ENCODE results near the gene ARFGAP1.

The ARFGAP1 gene

DNA sequence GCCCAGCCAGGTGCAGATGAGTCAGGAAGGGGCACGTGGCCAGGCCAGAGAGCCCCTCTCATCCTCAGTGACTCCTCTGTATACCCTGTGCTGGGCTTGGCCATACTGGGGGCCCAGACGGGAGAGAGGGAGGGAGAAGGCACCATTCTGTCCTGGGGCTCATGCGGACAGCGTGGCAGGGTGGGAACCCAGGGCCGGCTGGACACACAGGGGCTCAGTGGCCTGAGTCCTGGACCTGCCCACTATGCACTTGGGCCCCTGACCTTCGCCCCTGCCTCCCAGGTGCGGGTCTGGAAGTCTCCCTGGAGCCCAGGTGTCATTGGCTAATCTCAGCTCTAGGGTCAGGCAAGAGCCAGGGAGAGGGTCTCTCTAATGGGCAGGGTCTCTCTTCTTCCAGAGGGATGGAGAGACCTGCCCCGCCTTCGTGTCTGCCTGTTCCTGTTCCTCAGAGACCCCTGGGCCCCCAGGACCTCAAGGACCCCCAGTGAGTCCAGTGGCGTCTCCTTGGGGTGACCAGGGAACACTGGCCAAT lies 48.1 kb downstream of the ARFGAP1 start:
- DNase-seq (ENCODE audit: low read depth): no peak

GRCh38 chr20:63321148-63321831 lies 48.7 kb downstream of the ARFGAP1 start:
- DNase-seq (ENCODE audit: low read depth): no peak

DNA sequence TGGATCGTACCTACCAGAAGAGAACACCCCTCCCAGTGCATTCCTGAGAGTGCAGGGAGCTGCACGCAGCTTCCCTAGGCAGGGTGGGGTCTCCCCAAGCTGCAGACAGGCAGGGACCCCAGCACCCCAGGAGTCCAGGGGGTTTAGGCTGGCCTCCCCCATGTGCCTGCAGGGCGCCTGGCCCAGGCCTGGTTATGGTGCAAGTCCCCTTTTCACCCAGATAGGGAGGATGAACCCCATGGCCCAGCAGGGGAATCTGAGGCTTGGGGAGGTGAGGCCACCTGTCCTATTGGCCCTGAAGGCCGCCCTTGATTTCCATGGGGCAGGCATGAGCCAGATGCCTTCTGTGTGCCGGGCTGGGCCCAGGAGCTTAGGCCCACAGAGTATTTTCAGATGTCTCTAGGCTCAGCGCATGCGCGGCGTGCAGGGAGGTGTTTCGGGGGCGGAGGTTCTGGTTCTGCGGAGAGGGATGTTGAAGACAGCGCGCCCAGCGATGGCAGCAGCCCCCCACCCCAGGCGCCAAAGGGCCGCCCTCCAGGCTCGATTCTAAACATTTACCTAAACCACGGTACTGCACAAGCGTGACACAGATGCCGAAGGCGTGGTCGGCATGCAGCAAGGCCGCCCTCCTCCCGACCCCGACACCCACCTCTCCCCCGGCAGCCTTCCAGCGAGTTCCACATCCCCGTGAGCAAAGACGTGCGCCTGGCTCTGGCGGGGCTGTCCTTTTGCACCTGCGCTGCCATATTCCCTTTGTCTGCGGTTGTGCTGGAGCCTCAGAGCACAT lies 49.7 kb downstream of the ARFGAP1 start:
- DNase-seq (ENCODE audit: low read depth): no peak

GRCh38 chr20:63322933-63323273 lies 50.3 kb downstream of the ARFGAP1 start:
- no peak for DNase-seq (ENCODE audit: low read depth)

- no peak for DNase-seq (ENCODE audit: low read depth)
Measured at GRCh38 chr20:63323357-63323981, 50.9 kb downstream of the ARFGAP1 start.

DNA sequence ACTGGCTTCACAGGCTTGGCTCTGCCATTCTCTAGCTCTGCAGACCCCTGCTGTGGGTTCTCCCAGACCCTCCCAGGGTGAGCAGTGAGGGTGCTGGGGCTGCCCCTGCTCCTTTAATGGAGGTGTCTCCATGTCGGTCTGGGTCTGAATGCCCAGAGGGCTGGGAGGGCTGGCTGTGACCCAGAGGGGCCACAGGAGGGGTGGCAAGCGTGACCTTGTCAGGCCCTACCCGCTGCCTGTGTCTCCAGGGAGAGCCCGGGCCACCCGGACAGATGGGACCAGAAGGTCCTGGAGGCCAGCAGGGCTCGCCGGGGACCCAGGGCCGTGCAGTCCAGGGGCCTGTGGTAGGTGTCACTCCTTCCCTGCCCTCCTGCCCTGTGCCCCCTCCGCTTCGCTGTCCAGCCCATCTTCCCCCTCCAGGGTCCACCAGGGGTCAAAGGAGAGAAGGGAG lies 52.4 kb downstream of the ARFGAP1 start:
- DNase-seq (ENCODE audit: low read depth): no peak

DNA sequence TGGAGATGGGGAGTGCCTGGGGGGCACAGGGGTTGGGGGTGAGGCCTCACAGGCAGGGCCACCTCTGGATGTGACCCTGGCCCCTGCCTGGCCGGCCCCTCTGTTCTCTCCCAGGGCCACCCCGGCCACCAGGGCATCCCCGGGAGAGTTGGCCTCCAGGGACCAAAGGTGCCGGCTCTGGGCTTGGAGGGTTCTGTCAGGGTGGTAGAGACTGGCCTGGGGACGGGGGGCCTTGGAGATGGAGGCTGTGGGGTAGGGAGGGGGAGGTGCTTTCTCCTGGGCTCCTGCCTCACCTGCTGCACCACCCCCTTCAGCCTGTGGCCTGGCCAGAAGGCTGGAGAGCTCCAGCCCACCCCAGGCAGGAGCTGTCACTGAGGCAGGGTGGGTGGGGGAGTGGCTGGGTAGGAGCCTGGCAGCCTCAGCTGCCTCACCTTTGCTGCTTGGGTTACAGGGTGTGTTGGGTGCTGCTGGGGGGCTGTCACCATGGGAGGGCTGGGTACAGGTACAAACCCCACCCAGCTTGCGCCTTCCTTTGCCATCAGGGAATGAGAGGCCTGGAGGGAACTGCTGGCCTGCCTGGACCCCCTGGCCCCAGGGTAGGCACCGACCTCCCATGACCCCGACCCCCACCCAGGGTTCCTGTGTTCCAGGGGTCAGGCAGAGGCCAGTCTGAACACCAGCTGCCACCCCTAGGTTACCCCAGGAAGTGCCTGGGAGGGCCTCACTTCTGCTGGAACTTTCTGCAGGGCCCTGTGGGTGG lies 53.1 kb downstream of the ARFGAP1 start:
- no peak for DNase-seq (ENCODE audit: low read depth)

GRCh38 chr20:63326314-63327230 lies 54.0 kb downstream of the ARFGAP1 start:
- no peak for DNase-seq (ENCODE audit: low read depth)

GRCh38 chr20:63327231-63327745 lies 54.7 kb downstream of the ARFGAP1 start:
- DNase-seq (ENCODE audit: low read depth): no peak

DNA sequence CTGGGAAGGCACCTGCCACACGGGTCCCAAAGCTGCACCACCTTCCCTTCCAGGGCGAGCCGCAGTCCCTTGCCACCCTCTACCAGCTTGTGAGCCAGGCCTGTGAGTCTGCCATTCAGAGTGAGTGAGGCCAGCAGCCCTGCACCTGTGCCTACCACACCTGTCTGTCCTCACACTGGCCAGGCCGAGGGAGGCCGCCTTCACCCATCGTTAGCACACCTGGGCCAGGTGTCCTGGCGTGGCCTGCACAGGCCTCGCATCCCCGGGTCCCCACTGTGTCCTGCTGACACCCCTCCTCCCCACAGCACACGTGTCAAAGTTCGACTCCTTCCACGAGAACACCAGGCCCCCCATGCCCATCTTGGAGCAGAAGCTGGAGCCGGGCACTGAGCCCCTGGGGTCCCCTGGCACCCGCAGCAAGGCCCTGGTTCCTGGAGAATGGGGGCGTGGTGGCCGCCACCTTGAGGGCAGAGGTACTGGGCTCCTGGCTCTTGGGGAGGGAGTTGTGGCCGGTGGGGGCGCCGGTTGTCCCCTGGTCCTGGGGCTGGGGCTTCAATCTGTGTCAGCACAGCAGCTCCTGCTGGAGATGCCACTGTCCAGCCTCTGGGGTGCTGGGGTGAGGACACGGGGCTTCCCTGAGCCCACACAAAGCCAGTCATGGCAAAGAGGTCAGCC lies 55.5 kb downstream of the ARFGAP1 start:
- DNase-seq (ENCODE audit: low read depth): no peak

GRCh38 chr20:63328718-63329275 lies 56.2 kb downstream of the ARFGAP1 start:
- no peak for DNase-seq (ENCODE audit: low read depth)

DNA sequence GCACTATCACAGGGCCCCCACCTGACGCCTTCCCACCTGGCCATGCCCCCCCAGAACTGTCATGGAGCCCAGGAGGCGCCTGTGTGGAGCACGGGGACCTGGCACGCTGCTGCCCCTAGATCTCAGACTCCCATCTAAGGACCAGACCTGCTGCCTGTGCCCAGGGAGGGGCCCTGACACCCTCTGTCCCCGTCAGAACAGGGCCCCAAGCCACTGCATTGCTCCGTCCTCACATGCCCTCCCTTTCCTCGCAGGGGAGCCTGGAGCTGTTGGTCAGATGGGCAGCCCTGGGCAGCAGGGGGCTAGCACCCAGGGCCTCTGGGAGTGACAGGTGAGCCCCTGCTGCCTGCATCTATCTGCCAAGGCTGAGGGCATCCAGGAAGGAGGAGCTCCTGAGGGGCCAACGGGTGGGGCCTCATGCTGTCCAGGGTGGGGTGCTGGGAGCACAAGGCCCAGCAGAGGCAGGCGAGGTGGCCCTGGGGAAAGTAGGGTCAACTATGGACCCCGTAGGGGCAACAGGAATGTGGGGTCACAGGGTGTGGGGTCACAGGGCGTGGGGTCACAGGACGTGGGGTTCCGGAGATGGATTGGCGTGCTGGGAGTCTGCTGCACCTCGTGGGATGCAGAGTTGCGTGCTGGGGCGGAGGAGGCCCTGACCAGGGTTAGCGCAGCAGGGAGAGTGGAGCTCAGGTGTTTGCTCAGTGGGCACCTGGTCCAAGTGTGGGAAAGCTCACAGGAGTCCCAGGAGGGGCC lies 56.9 kb downstream of the ARFGAP1 start:
- no peak for DNase-seq (ENCODE audit: low read depth)

- DNase-seq (ENCODE audit: low read depth): no peak
Measured at GRCh38 chr20:63330084-63330760, 57.6 kb downstream of the ARFGAP1 start.

DNA sequence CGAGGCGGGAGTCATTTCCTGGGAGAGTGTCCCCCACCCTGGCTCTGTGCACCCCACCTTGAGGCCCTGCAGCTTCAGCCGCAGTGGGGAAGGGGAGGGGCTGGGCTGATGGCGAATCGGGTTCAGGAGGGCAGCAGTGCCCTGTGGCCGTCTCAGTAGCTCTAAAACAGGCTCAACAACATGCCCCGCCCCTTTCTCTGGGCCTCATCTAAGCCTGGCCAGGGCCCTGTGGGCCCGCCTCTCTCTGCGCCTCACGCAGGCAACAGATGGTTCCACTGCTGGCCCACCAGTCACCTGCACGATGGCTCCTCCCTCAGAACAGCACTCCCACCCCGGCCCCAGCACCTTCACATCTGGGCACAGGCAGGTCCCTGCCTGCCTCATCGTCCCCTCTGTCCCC lies 58.3 kb downstream of the ARFGAP1 start:
- DNase-seq (ENCODE audit: low read depth): no peak

DNA sequence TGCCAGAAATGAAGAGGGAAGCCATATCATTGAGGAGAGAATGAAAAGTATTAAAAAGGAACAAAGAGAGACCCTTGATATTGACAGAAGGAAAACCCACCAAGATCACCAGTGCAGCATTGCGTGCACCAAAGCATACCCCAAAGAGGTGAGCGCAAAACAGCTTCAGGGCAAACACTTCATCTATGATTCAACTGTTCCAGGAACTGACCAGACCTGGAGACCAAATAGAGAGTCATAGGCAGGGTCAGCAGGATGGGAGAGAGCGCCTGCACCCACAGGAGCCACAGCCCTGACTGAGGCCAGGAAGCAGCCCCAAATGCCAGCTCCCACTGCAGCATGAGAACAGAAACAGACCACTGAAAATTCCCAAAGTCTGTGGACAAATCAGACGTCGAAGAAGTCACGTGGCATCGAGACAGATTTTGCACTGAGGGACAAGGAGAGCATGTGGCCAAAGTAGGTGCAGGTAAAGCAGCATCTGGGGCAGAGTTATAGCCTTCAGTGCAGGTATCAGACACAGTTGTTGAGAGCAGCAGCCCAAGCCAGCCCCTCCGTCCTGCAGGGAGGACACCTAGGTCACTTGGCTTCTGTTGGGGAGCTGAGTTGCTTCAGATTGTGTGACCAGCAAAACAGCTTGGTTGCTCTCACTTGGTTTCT lies 59.3 kb downstream of the ARFGAP1 start:
- no peak for DNase-seq (ENCODE audit: low read depth)

DNA sequence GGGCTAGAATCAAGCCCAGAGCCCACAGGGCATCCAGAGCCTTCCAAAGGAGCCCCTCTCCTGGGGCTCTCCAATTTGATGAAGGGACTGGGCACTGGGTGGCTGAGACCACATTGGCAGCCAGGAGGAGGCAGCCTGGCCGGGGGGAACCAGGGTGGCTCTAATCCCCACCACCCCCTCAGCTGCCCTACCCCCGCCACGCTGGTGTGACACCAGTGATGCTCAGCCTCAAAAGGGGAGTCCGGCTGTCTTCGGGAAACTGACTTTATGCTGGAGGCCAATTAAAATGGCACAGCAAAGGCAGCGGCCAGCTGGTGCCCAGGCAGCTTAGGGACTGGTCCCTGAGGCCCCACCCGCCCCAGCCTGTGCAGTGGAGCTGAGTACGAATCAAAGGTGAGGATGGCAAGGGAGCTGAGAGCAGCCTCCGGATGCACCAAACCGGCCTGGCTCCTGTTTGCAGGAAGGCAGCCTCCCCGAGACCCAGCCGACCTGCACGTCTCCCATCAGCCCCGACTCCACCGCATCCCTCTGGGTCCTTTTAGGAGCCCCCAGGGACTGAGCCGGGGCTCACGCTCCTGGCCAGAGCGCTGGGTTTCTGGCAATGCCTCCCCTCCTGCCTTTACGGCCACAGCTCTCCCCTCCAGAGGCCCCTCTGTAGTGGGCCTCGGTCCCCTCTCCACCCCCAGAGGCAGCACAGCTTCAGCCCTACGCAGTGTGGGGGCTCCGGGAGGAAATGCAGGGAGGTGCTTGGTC lies 60.1 kb downstream of the ARFGAP1 start:
- no peak for DNase-seq (ENCODE audit: low read depth)

DNA sequence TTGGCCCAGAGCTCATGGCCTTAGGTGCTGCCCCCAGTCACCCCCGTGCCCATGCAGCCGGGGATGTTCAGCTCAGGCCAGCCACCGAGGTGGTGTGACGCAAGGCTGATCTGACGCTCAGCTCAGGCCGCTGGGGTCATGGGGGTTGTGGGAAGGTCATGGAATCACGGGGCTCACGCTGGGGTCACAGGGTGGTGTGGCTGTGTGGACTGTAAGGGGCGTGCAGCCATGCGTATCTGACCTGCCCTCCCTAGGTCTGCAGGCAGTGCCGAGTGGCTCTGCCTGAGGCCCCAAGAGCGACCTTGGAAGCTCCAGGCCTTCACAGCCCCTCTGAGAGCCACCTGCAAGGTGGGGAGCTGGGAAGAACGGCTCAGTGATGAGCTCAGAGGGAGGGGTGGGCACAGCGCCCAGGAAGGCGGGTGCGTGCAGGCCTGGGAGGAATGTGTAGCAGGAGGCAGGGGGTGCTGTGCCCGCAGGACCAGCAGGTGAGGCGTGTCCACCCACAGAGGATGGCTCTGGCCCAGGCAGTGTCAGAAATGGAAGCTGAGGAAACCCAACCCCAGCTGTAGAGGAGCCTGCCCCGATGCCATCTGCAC lies 60.7 kb downstream of the ARFGAP1 start:
- DNase-seq (ENCODE audit: low read depth): no peak
